Activated CD4-positive, CD25-positive, alpha-beta regulatory T cell treated with anti-CD3 and anti-CD28 coated beads, Interleukin-2, amount 50 U/mL, for 16 hours (primary cell): ENCODE results near the gene COL18A1.

Experiments used
- DNase-seq: peaks from one replicate; pipeline ENCODE4 v3.0.0-alpha.2; 2020; ENCODE audit warnings: low read depth, low spot score

Gene COL18A1

DNA sequence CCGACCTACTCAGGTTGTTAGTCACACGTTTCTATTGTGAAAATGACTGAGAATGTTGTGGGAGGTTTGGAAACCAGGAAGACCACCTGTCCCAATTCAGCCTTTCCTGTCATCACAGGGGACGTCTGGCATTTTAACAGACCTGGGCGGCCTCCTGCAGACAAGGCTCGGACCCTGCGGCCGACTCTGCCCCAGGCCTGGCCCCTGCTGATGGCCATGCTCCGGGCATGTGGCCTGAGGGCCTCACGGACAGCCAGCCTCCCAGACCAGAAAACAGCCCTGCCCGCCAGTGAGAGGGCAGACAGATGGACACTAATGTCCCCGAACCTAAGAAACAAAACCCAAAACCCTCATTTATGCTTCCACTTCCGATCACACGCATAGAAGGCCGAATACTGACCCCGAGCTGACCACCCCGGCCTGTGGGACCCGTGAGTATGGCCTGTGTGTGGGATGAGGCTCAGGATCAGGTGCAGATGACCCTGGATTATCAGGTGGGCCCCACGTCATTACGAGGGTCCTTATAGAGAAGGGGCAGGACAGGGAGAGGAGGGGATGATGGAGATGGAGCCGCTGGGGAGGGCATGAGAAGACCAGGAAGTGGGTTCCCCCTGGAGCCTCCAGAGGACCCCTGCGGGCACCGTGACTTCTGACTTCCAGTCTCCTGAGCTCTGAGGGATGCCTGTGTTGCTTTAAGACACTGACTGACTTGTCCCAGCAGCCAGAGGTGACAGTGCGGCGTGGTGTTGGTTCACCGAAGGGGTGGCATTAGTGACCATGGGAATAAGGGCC is 9.6 kb downstream of the COL18A1 start:
- no peak for DNase-seq

DNA sequence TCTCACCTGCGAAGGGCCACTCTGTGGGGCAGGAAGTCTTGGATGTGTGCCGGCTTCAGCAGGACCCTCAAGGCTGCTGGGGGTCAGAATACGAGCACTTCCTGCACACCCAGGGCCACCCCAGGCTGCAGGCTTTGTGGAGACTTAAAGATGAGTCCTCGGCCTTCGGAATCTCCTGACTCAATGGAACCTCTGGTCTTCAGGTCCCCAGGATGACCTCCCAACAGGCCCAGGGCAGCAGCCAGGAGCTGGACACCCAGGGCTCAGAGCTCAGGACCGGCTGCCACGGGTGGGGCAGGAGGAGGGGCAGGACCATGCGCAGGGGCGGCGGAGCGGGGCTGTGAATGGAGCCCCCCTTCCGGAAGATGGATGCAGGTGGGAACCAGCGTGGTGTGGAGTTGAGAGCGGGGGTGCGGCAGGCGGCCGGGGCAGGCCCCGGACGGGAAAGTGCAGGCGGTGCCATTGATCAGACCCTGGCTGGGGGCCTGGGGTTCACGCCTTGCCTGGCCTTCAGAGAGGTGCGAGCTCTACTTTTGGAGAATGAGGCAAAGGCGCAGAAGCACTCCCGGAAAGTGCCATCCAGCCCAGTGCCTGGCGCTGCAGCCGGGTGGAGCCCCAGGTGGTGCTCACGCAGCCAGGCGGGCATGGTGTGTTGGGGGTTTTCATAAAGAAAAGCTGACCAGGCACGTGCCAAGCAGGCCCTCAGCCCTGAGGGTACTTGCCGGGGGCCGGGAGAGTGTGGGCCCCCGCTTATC is 10.4 kb downstream of the COL18A1 start:
- no peak for DNase-seq

DNA sequence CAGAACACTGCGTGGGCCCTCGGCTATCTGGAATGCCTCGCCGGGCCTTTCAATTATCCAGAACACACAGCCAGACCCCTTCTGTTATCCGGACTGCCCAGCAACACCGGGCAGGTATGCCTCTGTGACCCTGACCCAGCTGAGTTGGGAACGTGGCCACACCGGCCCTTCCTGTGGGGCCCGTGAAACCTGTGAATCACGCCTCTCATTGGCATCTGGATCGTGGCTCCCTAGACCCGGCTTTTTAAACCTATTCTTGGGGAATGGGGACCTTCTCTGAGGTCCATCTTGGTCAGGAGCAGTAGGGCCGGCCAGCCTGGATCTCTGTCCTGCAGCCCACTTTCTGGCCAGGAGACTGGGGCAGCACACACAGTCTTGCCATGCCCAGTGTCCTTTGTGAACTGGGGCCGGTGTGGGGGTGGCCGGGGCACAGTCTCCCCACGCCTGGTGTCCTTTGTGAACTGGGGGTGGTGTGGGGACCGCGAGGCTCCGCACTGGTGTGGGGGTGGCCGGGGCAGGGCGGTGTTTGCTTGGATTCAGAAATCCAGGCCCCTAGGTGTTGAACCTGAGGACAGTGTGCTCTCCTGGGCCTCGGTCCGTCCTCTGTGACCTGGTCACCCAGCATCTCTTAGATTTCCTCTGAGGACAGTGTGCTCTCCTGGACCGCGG is 11.1 kb downstream of the COL18A1 start:
- no peak for DNase-seq

- no peak for DNase-seq
Observed at GRCh38 chr21:45416620-45417019, 11.7 kb downstream of the COL18A1 start.

GRCh38 chr21:45417256-45417950 is 12.4 kb downstream of the COL18A1 start:
- DNase-seq = no peak

DNA sequence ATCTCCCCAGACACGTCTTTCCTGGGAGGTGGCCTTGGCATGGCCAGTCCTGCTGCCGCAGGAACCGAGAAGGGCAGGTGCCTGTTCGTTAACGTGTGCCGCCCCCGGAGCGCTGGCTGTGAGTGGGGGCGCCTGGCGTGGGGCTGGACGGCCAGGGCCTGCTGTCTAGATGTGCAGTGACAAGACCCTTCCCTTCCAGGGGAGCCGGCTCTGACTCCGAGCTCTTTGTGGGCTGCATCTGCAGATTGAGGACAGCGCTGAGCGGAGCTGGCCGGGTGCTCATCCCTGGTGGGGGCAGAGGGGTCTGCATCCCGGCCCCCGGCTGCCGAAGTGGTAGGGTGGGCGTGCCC is 13.0 kb downstream of the COL18A1 start:
- DNase-seq = no peak

GRCh38 chr21:45418301-45419071 is 13.5 kb downstream of the COL18A1 start:
- no peak for DNase-seq

GRCh38 chr21:45419162-45419561 is 14.2 kb downstream of the COL18A1 start:
- no peak for DNase-seq

DNA sequence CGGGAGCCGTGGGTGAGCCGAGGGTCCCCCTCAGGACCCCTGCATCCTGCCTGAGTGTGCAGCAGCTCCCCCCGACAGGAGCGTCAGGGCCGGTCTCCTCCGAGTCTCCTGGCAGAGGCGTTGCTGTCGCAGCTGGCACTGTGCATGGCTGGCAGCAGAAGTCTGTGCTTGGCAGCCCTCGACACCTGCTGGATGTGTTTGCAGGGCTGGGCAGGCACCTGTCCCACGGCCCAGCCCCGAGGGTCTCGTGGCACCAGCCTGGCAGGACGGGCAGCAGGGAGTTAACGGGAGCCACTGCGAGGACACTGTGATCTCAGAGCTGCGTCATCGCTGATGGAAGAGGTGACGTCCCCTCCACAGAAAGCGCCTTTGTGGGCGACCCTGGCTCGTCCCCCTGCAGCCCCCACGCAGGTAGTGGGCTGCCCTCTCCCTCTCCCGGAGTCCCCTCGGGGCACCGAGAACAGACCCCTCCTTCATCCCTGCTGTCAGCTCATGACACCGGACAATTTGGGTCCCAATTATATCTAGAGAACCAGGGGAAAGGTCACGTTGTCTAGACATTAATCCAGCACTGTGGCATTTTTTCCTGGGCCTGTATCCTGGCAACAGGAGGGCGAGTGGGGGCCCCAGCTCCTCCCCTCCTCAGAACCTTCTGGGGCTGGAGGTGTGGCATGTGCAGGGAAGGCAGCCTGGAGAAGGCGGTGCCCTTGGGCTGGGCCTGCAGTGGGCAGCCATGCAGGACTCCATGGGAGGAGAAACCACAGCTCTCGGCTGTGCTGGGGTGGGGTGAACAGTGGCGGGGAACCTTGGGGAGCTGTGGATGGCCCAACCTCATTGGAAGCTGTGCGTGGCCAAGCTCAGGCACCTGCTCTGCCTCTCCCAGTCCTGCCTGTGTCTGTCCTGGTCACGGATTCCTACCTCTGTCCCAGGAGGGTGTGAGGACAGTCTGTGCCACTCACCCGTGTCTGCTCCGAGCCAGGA is 15.4 kb downstream of the COL18A1 start:
- no peak for DNase-seq

GRCh38 chr21:45421071-45421845 is 16.3 kb downstream of the COL18A1 start:
- DNase-seq = no peak

DNA sequence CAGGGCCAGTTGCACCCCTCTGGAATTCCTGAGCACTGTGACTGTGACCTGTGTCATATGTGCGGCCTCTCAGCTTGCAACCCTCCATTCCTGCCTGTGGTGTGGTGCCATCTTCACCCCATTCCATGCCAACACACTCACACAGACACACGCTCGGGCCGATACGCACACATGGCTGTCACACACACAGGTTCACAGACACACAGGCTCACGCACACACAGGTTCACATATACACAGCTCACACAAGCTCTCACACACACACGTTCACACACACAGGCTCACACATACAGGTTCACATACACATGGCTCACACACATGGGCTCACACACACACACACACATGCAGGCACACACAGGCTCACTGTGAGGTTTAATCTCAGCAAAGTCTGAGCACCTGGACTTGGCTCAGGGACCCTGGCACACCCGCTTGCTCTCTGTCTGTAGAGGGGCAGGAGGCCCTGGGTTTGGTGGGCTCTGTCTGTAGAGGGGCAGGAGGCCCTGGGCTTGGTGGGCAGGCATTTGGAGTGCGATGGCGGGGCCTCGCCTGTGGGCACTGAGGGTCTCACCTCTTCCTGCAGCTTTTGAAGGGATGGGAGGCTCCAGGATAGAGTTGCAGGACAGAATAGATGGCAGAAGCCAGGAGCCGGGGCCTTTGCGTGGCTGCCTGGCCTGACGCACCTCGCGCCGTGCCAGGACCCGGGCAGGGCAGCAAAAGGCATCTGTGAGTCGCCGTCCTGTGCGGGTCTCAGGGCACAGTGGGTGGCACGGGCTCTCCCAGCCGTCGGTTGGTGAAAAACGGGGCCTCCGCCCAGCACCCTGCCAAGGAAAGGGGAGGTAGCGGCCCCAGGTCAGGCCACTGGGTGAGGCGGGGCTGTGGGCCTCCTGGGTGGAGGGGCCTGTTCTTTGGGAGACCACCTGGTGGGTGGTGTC is 17.1 kb downstream of the COL18A1 start:
- no peak for DNase-seq

- DNase-seq = no peak
Observed at GRCh38 chr21:45423201-45423955, 18.4 kb downstream of the COL18A1 start.

DNA sequence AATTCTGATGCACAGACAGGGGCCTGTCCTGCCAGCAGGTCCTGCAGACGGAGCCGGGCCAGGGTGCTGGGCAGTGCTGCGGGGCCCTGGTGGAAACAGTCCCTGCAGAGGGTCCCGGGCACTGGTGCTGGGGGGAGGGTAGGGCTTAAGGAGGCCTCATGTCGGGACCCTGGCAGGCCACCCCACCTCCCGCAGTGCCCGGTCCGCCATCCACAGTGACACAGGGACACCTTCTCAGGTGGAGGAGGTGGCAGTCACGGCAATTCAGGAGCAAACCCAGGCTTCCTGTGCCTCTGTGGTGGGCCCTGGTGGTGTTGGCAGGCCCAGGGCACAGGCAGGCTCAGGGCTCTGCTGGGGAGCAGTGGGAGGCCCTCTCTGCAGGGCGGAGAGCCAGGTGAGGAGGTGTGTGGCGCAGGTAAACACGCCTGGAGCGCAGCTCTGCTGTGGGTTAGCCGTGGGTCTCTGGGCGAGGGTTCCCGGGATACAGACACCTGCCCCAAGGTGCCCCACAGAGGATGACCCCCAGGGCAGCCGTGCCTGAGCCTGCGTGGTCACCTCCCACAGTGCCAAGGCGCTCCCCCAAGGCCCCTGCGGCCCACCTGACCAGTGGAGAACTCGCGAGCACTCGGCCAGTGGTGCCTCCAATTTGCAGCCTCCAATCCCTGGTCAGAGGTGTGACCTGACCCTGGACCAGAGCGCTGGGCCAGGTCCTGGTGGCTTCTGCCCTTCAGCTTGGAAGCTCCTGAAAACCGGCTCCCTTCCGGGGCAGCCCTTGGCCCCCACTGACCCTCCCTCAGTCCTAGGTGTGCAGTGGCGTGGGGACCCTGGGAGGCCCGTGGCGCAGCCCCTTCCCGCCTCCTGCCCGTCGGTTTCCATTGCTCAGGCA is 19.2 kb downstream of the COL18A1 start:
- no peak for DNase-seq

DNA sequence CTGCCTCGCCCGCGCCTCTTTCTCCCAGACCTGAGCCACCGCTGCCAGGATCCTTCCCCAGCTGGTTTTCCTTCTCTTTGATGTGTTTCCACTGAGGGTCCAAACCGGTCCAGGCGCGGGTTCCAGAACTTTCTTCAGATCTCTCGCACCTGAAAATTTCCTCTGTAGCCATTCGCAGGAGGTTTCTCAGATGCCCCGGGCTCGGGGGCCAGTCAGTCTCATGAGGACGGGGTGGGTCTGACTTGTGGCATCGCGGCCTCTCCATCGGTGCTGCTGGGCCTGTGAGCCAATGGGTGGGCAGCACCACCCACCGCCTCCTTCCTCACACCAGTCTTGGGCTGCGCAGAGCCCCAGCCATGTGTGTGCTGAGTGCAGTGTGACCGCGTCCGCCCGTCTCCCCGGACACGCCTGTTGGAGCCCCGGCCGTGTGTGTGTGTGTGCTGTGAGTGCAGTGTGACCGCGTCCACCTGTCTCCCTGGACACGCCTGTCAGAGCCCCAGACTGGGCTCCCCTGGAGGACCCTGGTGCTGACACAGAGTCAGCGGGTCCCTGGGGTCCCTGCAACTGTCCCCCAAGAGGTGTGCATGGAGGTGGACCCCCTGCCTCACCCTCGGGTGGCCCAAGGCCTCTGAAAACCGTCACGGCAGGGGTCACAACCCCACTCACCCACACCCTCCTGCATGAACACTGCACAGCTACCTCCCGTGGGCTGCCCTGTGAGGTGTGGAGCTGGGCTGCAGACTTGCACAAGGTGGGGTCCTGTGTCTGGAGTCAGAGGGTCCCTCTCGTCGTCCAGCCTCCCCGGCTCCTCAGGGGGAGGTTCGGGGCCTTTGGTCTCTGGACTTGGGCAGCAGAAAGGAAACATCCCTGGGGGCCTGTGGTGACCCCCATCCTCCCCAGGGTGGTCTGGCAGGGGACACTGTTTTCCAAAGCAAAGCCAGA is 20.2 kb downstream of the COL18A1 start:
- no peak for DNase-seq
